HepG2 (cell line): ENCODE data around the gene ZGRF1. TPM values are rescaled to one million over a fixed set of nuclear protein-coding genes. Genes with fewer than 3 reads are reported as not detected.

Experiments
- ETS1 ChIP-seq: sonication (generic); formaldehyde crosslinking; IDR thresholded peaks from 2 replicates; pipeline ENCODE4 v1.4.0; 2020; ENCODE audit warnings: missing genetic modification reagents
- XRCC5 ChIP-seq: fragments of 200-400 bp; formaldehyde crosslinking; optimal IDR thresholded peaks from 2 replicates; pipeline ENCODE3; 2017; ENCODE audit warnings: mild to moderate bottlenecking, low read length
- polyA plus RNA-seq, 8 experiments: library from polyadenylated mRNA; depleted of rRNA in 3 of 8; stranded (reverse) in 7 of 8; unstranded in 1 of 8; fragments of >200 nt; fragmentation: Illumina TruSeq in 4 of 8; extraction: Trizol in 4 of 8; gene quantifications; 2 replicates each; pipeline versions ENCODE4 v1.2.1 to v1.2.3, GENCODE V29; 2011 to 2016; ENCODE audit warnings: low read depth in 4 of 8, missing spikeins in 1 of 8, mixed read lengths in 1 of 8; ENCODE audit not compliant: insufficient read depth in 1 of 8
- total RNA-seq, 5 experiments: library from RNA; depleted of rRNA; stranded (reverse); fragments of >200 nt; fragmentation: Illumina TruSeq; extraction: Trizol; gene quantifications; 2 replicates each; pipeline ENCODE4 v1.2.3, GENCODE V29; 2016; ENCODE audit warnings: low read depth in 1 of 5
- TF ChIP-seq, protein P1 (sequence below): IDR thresholded peaks from 2 replicates; pipeline ENCODE4 v1.6.1; 2016; ENCODE audit warnings: missing compliant biosample characterization, missing genetic modification reagents, borderline replicate concordance
- TF ChIP-seq, protein P2 (sequence below): sonication (generic); formaldehyde crosslinking; IDR thresholded peaks from 2 replicates; pipeline ENCODE4 v1.9.0; 2021; ENCODE audit warnings: mild to moderate bottlenecking, missing genetic modification reagents

Gene ZGRF1
- total and polyA plus RNA-seq, 2 of the 13 experiments (the other 11 are each of a cell fraction or from before 2014, with no cell fraction given), result 8.6 to 15.9 TPM

DNA sequence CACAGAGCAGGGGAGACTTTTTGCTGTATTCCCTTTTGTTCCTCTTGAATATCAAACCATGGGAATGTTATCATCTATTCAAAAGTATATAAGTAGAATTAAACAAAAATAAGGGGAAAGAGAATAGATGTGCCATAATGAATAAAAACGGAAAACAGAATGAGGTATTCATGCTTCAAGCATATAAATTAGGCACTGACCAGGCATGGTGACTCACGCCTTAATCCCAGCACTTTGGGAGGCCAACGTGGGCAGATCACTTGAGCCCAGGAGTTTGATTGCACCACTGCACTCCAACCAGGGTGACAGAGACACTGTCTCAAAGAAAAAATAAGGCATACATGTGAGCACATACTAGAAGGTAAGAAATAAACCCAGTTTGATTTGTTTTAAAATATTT, 104.4 kb downstream of the ZGRF1 start (continued):
- TF ChIP-seq XRCC5 (no peak), ETS1 (CRISPR knock-in tag) (no peak)
- TF ChIP-seq, protein P1, sequence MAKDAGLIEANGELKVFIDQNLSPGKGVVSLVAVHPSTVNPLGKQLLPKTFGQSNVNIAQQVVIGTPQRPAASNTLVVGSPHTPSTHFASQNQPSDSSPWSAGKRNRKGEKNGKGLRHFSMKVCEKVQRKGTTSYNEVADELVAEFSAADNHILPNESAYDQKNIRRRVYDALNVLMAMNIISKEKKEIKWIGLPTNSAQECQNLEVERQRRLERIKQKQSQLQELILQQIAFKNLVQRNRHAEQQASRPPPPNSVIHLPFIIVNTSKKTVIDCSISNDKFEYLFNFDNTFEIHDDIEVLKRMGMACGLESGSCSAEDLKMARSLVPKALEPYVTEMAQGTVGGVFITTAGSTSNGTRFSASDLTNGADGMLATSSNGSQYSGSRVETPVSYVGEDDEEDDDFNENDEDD (CRISPR knock-in tag), result no peak
- TF ChIP-seq, protein P2, sequence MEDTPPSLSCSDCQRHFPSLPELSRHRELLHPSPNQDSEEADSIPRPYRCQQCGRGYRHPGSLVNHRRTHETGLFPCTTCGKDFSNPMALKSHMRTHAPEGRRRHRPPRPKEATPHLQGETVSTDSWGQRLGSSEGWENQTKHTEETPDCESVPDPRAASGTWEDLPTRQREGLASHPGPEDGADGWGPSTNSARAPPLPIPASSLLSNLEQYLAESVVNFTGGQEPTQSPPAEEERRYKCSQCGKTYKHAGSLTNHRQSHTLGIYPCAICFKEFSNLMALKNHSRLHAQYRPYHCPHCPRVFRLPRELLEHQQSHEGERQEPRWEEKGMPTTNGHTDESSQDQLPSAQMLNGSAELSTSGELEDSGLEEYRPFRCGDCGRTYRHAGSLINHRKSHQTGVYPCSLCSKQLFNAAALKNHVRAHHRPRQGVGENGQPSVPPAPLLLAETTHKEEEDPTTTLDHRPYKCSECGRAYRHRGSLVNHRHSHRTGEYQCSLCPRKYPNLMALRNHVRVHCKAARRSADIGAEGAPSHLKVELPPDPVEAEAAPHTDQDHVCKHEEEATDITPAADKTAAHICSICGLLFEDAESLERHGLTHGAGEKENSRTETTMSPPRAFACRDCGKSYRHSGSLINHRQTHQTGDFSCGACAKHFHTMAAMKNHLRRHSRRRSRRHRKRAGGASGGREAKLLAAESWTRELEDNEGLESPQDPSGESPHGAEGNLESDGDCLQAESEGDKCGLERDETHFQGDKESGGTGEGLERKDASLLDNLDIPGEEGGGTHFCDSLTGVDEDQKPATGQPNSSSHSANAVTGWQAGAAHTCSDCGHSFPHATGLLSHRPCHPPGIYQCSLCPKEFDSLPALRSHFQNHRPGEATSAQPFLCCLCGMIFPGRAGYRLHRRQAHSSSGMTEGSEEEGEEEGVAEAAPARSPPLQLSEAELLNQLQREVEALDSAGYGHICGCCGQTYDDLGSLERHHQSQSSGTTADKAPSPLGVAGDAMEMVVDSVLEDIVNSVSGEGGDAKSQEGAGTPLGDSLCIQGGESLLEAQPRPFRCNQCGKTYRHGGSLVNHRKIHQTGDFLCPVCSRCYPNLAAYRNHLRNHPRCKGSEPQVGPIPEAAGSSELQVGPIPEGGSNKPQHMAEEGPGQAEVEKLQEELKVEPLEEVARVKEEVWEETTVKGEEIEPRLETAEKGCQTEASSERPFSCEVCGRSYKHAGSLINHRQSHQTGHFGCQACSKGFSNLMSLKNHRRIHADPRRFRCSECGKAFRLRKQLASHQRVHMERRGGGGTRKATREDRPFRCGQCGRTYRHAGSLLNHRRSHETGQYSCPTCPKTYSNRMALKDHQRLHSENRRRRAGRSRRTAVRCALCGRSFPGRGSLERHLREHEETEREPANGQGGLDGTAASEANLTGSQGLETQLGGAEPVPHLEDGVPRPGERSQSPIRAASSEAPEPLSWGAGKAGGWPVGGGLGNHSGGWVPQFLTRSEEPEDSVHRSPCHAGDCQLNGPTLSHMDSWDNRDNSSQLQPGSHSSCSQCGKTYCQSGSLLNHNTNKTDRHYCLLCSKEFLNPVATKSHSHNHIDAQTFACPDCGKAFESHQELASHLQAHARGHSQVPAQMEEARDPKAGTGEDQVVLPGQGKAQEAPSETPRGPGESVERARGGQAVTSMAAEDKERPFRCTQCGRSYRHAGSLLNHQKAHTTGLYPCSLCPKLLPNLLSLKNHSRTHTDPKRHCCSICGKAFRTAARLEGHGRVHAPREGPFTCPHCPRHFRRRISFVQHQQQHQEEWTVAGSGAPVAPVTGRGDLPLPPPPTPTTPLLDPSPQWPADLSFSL (CRISPR knock-in tag), result no peak
- TF ChIP-seq, all 625 proteins: peak for 0
